ENCODE data around the gene TLL2.

The TLL2 gene

GRCh38 chr10:96496281-96496925, 17.3 kb downstream of the TLL2 start:
- Histone ChIP-seq H2BK5ac (ENCODE audit: low read depth, low read length, poor library complexity, severe bottlenecking) (no peak overlapping the region), H2BK120ac (ENCODE audit: low read depth, low read length) (no peak overlapping the region), H3K14ac (ENCODE audit: low read length in 2 of 2) (no peak overlapping the region), H2BK15ac (ENCODE audit: low read depth, poor library complexity, severe bottlenecking) (no peak overlapping the region), H4K91ac (ENCODE audit: low read length) (no peak overlapping the region), H3K23ac (ENCODE audit: low read length in 2 of 2) (no peak overlapping the region), H3K9ac (ENCODE audit: low read length) (no peak overlapping the region), H3K36me3 (ENCODE audit: control insufficient read depth in 1 of 2, insufficient read depth in 2 of 2, low read depth in 1 of 2, low read length in 2 of 2) (peaks cover 0 to 9% of the 10 kb centered on the region in 2 experiments), H2AK5ac (ENCODE audit: low read length, severe bottlenecking) (no peak overlapping the region), H2BK12ac (ENCODE audit: low read length in 2 of 2) (no peak overlapping the region), H3K4me2 (ENCODE audit: low read length, poor library complexity, severe bottlenecking) (no peak overlapping the region), H3K4ac (ENCODE audit: low read depth in 1 of 2, low read length in 2 of 2) (no peak overlapping the region), H3K79me1 (replicated peaks; ENCODE audit: low read length, poor library complexity, severe bottlenecking) (peaks cover 50% of the 10 kb centered on the region), H3K18ac (ENCODE audit: low read depth in 1 of 2, low read length in 2 of 2) (no peak overlapping the region), H3K4me1 (ENCODE audit: control insufficient read depth, insufficient read depth, low read depth, low read length) (peaks cover 1% of the 10 kb centered on the region), H3K4me3 (ENCODE audit: insufficient read depth in 1 of 2, low read depth in 1 of 2, low read length in 2 of 2) (no peak overlapping the region), H3K27ac (ENCODE audit: low read length, poor library complexity, severe bottlenecking) (no peak overlapping the region), H4K8ac (ENCODE audit: low read length) (no peak overlapping the region), H3K27me3 (ENCODE audit: control insufficient read depth in 1 of 2, insufficient read depth in 1 of 2, low read length in 2 of 2) (peaks cover 0 to 52% of the 10 kb centered on the region in 2 experiments), H3K9me3 (ENCODE audit: control insufficient read depth, low read length) (no peaks in the 10 kb centered on the region), H2AFZ (ENCODE audit: low read depth, low read length) (no peak overlapping the region)
- 51% methylated on average over 5 of the region's 6 CpGs for WGBS
- DNase-seq: peak; percentile 40

GRCh38 chr10:96495544-96495943, 18.2 kb downstream of the TLL2 start:
- H2BK120ac ChIP-seq (ENCODE audit: low read depth, low read length): no peak overlapping the region
- H3K4me3 ChIP-seq (ENCODE audit: insufficient read depth in 1 of 2, low read depth in 1 of 2, low read length in 2 of 2): no peak overlapping the region
- H3K36me3 ChIP-seq (ENCODE audit: control insufficient read depth in 1 of 2, insufficient read depth in 2 of 2, low read depth in 1 of 2, low read length in 2 of 2): peaks cover 0 to 9% of the 10 kb centered on the region in 2 experiments
- no peak overlapping the region for H4K91ac ChIP-seq (ENCODE audit: low read length)
- DNase-seq: no peak
- no peak overlapping the region for H3K18ac ChIP-seq (ENCODE audit: low read depth in 1 of 2, low read length in 2 of 2)
- WGBS: 94% methylated on average over 6 of the region's 6 CpGs
- H3K23ac ChIP-seq (ENCODE audit: low read length in 2 of 2): no peak overlapping the region
- H3K27ac ChIP-seq (ENCODE audit: low read length, poor library complexity, severe bottlenecking): no peak overlapping the region
- H3K9ac ChIP-seq (ENCODE audit: low read length): no peak overlapping the region
- no peak overlapping the region for H4K8ac ChIP-seq (ENCODE audit: low read length)
- H3K4me2 ChIP-seq (ENCODE audit: low read length, poor library complexity, severe bottlenecking): no peak overlapping the region
- no peak overlapping the region for H2BK5ac ChIP-seq (ENCODE audit: low read depth, low read length, poor library complexity, severe bottlenecking)
- H3K9me3 ChIP-seq (ENCODE audit: control insufficient read depth, low read length): no peaks in the 10 kb centered on the region
- H3K79me1 ChIP-seq (replicated peaks; ENCODE audit: low read length, poor library complexity, severe bottlenecking): peaks cover 52% of the 10 kb centered on the region
- peaks cover 0 to 52% of the 10 kb centered on the region in 2 experiments for H3K27me3 ChIP-seq (ENCODE audit: control insufficient read depth in 1 of 2, insufficient read depth in 1 of 2, low read length in 2 of 2)
- no peak overlapping the region for H2BK15ac ChIP-seq (ENCODE audit: low read depth, poor library complexity, severe bottlenecking)
- H2BK12ac ChIP-seq (ENCODE audit: low read length in 2 of 2): no peak overlapping the region
- no peak overlapping the region for H3K14ac ChIP-seq (ENCODE audit: low read length in 2 of 2)
- H3K4me1 ChIP-seq (ENCODE audit: control insufficient read depth, insufficient read depth, low read depth, low read length): no peaks in the 10 kb centered on the region
- H2AK5ac ChIP-seq (ENCODE audit: low read length, severe bottlenecking): no peak overlapping the region
- no peak overlapping the region for H2AFZ ChIP-seq (ENCODE audit: low read depth, low read length)
- no peak overlapping the region for H3K4ac ChIP-seq (ENCODE audit: low read depth in 1 of 2, low read length in 2 of 2)

DNA sequence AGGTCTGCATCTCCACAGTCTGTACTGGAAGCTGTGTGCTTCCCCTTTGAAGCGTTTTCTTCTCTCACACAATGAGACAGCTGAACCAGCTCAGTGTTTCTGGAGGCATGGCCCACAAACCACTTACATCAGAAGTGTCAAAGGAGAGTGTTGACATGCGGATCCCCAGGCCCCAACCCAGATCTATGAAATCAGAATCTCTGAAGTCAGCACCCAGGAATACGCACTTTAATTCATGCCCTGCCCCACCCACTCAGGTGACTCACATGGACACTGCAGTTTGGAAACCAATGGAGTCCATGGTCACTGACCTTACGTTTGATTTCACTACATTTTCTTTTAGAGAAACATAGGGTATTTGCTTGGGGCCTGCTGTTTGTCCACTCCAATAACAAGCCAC, 19.0 kb downstream of the TLL2 start:
- no peak for DNase-seq
- no peak overlapping the region for H3K4ac ChIP-seq (ENCODE audit: low read depth in 1 of 2, low read length in 2 of 2)
- H3K9ac ChIP-seq (ENCODE audit: low read length): no peak overlapping the region
- H4K8ac ChIP-seq (ENCODE audit: low read length): no peak overlapping the region
- no peaks in the 10 kb centered on the region for H3K4me1 ChIP-seq (ENCODE audit: control insufficient read depth, insufficient read depth, low read depth, low read length)
- no peak overlapping the region for H4K91ac ChIP-seq (ENCODE audit: low read length)
- no peak overlapping the region for H3K14ac ChIP-seq (ENCODE audit: low read length in 2 of 2)
- H2BK15ac ChIP-seq (ENCODE audit: low read depth, poor library complexity, severe bottlenecking): no peak overlapping the region
- no peak overlapping the region for H2AFZ ChIP-seq (ENCODE audit: low read depth, low read length)
- H3K27ac ChIP-seq (ENCODE audit: low read length, poor library complexity, severe bottlenecking): no peak overlapping the region
- H2AK5ac ChIP-seq (ENCODE audit: low read length, severe bottlenecking): no peak overlapping the region
- peaks cover 0 to 56% of the 10 kb centered on the region in 2 experiments for H3K27me3 ChIP-seq (ENCODE audit: control insufficient read depth in 1 of 2, insufficient read depth in 1 of 2, low read length in 2 of 2)
- H3K9me3 ChIP-seq (ENCODE audit: control insufficient read depth, low read length): no peaks in the 10 kb centered on the region
- H3K23ac ChIP-seq (ENCODE audit: low read length in 2 of 2): no peak overlapping the region
- no peak overlapping the region for H2BK5ac ChIP-seq (ENCODE audit: low read depth, low read length, poor library complexity, severe bottlenecking)
- peaks cover 50% of the 10 kb centered on the region for H3K79me1 ChIP-seq (replicated peaks; ENCODE audit: low read length, poor library complexity, severe bottlenecking)
- H3K18ac ChIP-seq (ENCODE audit: low read depth in 1 of 2, low read length in 2 of 2): no peak overlapping the region
- peaks cover 0 to 9% of the 10 kb centered on the region in 2 experiments for H3K36me3 ChIP-seq (ENCODE audit: control insufficient read depth in 1 of 2, insufficient read depth in 2 of 2, low read depth in 1 of 2, low read length in 2 of 2)
- H2BK12ac ChIP-seq (ENCODE audit: low read length in 2 of 2): no peak overlapping the region
- no peak overlapping the region for H3K4me2 ChIP-seq (ENCODE audit: low read length, poor library complexity, severe bottlenecking)
- 87% methylated on average over 4 of the region's 4 CpGs for WGBS
- H3K4me3 ChIP-seq (ENCODE audit: insufficient read depth in 1 of 2, low read depth in 1 of 2, low read length in 2 of 2): no peak overlapping the region
- no peak overlapping the region for H2BK120ac ChIP-seq (ENCODE audit: low read depth, low read length)

- H2AK5ac ChIP-seq (ENCODE audit: low read length, severe bottlenecking): no peak overlapping the region
- 86% methylated on average over 11 of the region's 12 CpGs for WGBS
- H2BK5ac ChIP-seq (ENCODE audit: low read depth, low read length, poor library complexity, severe bottlenecking): no peak overlapping the region
- H2BK120ac ChIP-seq (ENCODE audit: low read depth, low read length): no peak overlapping the region
- H3K27ac ChIP-seq (ENCODE audit: low read length, poor library complexity, severe bottlenecking): no peak overlapping the region
- H2AFZ ChIP-seq (ENCODE audit: low read depth, low read length): no peak overlapping the region
- H3K27me3 ChIP-seq (ENCODE audit: control insufficient read depth in 1 of 2, insufficient read depth in 1 of 2, low read length in 2 of 2): peaks cover 0 to 54% of the 10 kb centered on the region in 2 experiments
- no peak for DNase-seq
- H3K36me3 ChIP-seq (ENCODE audit: control insufficient read depth in 1 of 2, insufficient read depth in 2 of 2, low read depth in 1 of 2, low read length in 2 of 2): peaks cover 0 to 9% of the 10 kb centered on the region in 2 experiments
- no peak overlapping the region for H3K23ac ChIP-seq (ENCODE audit: low read length in 2 of 2)
- peaks cover 48% of the 10 kb centered on the region for H3K79me1 ChIP-seq (replicated peaks; ENCODE audit: low read length, poor library complexity, severe bottlenecking)
- no peak overlapping the region for H3K4ac ChIP-seq (ENCODE audit: low read depth in 1 of 2, low read length in 2 of 2)
- H4K8ac ChIP-seq (ENCODE audit: low read length): no peak overlapping the region
- H4K91ac ChIP-seq (ENCODE audit: low read length): no peak overlapping the region
- no peak overlapping the region for H3K14ac ChIP-seq (ENCODE audit: low read length in 2 of 2)
- no peak overlapping the region for H3K9ac ChIP-seq (ENCODE audit: low read length)
- no peak overlapping the region for H2BK15ac ChIP-seq (ENCODE audit: low read depth, poor library complexity, severe bottlenecking)
- no peak overlapping the region for H2BK12ac ChIP-seq (ENCODE audit: low read length in 2 of 2)
- no peaks in the 10 kb centered on the region for H3K4me1 ChIP-seq (ENCODE audit: control insufficient read depth, insufficient read depth, low read depth, low read length)
- H3K4me3 ChIP-seq (ENCODE audit: insufficient read depth in 1 of 2, low read depth in 1 of 2, low read length in 2 of 2): no peak overlapping the region
- H3K4me2 ChIP-seq (ENCODE audit: low read length, poor library complexity, severe bottlenecking): no peak overlapping the region
- no peaks in the 10 kb centered on the region for H3K9me3 ChIP-seq (ENCODE audit: control insufficient read depth, low read length)
- no peak overlapping the region for H3K18ac ChIP-seq (ENCODE audit: low read depth in 1 of 2, low read length in 2 of 2)
These were observed 19.7 kb downstream of the TLL2 start for GRCh38 chr10:96493871-96494525.
